CD4-positive, alpha-beta T cell treated with Interleukin-6 for 4 hours (primary cell): ENCODE measurements around the gene DENND1A.
A peak's percentile ranks its signal among the peaks of the same experiment; 100 is the strongest.

Experiments
- DNase-seq: peaks from one replicate; pipeline ENCODE4 v3.0.0-alpha.2; 2020; ENCODE audit warnings: mixed read lengths

DENND1A gene

GRCh38 chr9:123717581-123718175, 212.2 kb downstream of the DENND1A start:
- no peak for DNase-seq

GRCh38 chr9:123716339-123716945, 213.5 kb downstream of the DENND1A start:
- no peak for DNase-seq

- DNase-seq = no peak
These were observed 214.7 kb downstream of the DENND1A start for GRCh38 chr9:123715258-123715657.

GRCh38 chr9:123713282-123713681, 216.6 kb downstream of the DENND1A start:
- DNase-seq = no peak

- no peak for DNase-seq
These were observed 217.5 kb downstream of the DENND1A start for GRCh38 chr9:123712399-123712798.

GRCh38 chr9:123710299-123710698, 219.6 kb downstream of the DENND1A start:
- no peak for DNase-seq

- no peak for DNase-seq
These were observed 227.4 kb downstream of the DENND1A start for GRCh38 chr9:123702483-123702882.

GRCh38 chr9:123697686-123698085, 232.2 kb downstream of the DENND1A start:
- no peak for DNase-seq

- DNase-seq = no peak
These were observed 233.4 kb downstream of the DENND1A start for GRCh38 chr9:123696476-123696875.

- no peak for DNase-seq
These were observed 234.5 kb downstream of the DENND1A start for GRCh38 chr9:123695386-123695785.

GRCh38 chr9:123691765-123692303, 238.1 kb downstream of the DENND1A start:
- no peak for DNase-seq

- no peak for DNase-seq
These were observed 240.1 kb downstream of the DENND1A start for GRCh38 chr9:123689701-123690428.

- no peak for DNase-seq
These were observed 242.6 kb downstream of the DENND1A start for GRCh38 chr9:123687246-123687751.

- no peak for DNase-seq
These were observed 243.1 kb downstream of the DENND1A start for GRCh38 chr9:123686829-123687192.

- DNase-seq = no peak
These were observed 243.6 kb downstream of the DENND1A start for GRCh38 chr9:123686131-123686828.

- DNase-seq = no peak
These were observed 244.3 kb downstream of the DENND1A start for GRCh38 chr9:123685489-123686083.

GRCh38 chr9:123684393-123685149, 245.4 kb downstream of the DENND1A start:
- DNase-seq = no peak

- no peak for DNase-seq
These were observed 247.2 kb downstream of the DENND1A start for GRCh38 chr9:123682746-123683145.

GRCh38 chr9:123680352-123680751, 249.6 kb downstream of the DENND1A start:
- DNase-seq = no peak

- peak; percentile 9 for DNase-seq
These were observed 250.5 kb downstream of the DENND1A start for GRCh38 chr9:123679330-123679987.

GRCh38 chr9:123678878-123679329, 251.0 kb downstream of the DENND1A start:
- no peak for DNase-seq
